ENCODE data around the gene ENTPD6.
A peak's percentile ranks its signal among the peaks of the same experiment; 100 is the strongest.

Gene ENTPD6

DNA sequence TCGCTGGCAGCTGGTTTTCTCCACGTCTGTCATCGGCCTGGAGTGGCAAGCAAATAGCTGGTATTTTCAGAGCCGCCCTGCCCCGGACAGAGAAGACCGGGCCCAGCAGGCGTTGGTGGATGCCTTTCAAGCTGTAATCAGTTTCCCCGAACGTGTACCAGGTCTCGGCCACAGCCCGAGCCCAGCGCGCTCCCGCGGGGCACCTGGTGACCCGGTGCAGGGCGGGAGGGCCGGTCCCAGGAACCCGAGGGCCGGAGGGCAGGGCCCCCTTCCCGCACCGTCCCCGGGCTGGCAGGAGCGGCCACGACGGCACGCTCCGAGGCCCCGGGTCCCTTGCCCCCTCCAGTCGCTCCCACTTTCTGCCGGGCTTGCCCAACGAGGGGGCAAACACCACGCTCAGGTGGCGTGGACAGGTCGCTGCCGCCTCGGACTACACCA is 52.0 kb downstream of the ENTPD6 start (continued):
- TF ChIP-seq KLF17 (tag by site-specific recombination; IDR thresholded peaks at IDR 0.05) (no peak), ZSCAN23 (tag by site-specific recombination; IDR thresholded peaks at IDR 0.05) (no peak), HOXA7 (CRISPR knock-in tag; IDR thresholded peaks at IDR 0.05; ENCODE audit: borderline replicate concordance) (no peak), ZFP3 (tag by site-specific recombination; IDR thresholded peaks at IDR 0.05; ENCODE audit: low read depth) (no peak), ZNF654 (tag by site-specific recombination; IDR thresholded peaks at IDR 0.05; ENCODE audit: low read depth) (no peak), ZNF404 (tag by site-specific recombination; IDR thresholded peaks at IDR 0.05) (no peak), ZNF423 (tag by site-specific recombination; IDR thresholded peaks at IDR 0.05) (no peak), KLF1 (tag by site-specific recombination; IDR thresholded peaks at IDR 0.05) (0 out of 2 replicates have a peak, but pooled peaks have one; percentile 8), GLIS1 (tag by site-specific recombination; IDR thresholded peaks at IDR 0.05) (no peak), ZNF596 (tag by site-specific recombination; IDR thresholded peaks at IDR 0.05) (no peak), ZNF670 (tag by site-specific recombination; IDR thresholded peaks at IDR 0.05; ENCODE audit: low read depth) (no peak), ZNF629 (tag by site-specific recombination; IDR thresholded peaks at IDR 0.05) (no peak), ZSCAN5A (tag by site-specific recombination; IDR thresholded peaks at IDR 0.05) (no peak), ZNF768 (tag by site-specific recombination; IDR thresholded peaks at IDR 0.05) (no peak), MEIS1 (CRISPR knock-in tag; IDR thresholded peaks at IDR 0.05; ENCODE audit: borderline replicate concordance) (no peak), KLF8 (tag by site-specific recombination; IDR thresholded peaks at IDR 0.05) (0 out of 2 replicates have a peak, but pooled peaks have one; percentile 9)
- TF ChIP-seq, protein P1, sequence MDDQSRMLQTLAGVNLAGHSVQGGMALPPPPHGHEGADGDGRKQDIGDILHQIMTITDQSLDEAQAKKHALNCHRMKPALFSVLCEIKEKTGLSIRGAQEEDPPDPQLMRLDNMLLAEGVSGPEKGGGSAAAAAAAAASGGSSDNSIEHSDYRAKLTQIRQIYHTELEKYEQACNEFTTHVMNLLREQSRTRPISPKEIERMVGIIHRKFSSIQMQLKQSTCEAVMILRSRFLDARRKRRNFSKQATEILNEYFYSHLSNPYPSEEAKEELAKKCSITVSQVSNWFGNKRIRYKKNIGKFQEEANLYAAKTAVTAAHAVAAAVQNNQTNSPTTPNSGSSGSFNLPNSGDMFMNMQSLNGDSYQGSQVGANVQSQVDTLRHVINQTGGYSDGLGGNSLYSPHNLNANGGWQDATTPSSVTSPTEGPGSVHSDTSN (CRISPR knock-in tag; IDR thresholded peaks at IDR 0.05): no peak; the same call in 1 of the 2 replicates
- TF ChIP-seq, protein P2, sequence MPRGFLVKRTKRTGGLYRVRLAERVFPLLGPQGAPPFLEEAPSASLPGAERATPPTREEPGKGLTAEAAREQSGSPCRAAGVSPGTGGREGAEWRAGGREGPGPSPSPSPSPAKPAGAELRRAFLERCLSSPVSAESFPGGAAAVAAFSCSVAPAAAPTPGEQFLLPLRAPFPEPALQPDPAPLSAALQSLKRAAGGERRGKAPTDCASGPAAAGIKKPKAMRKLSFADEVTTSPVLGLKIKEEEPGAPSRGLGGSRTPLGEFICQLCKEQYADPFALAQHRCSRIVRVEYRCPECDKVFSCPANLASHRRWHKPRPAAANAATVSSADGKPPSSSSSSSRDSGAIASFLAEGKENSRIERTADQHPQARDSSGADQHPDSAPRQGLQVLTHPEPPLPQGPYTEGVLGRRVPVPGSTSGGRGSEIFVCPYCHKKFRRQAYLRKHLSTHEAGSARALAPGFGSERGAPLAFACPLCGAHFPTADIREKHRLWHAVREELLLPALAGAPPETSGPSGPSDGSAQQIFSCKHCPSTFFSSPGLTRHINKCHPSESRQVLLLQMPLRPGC (tag by site-specific recombination; IDR thresholded peaks at IDR 0.05): no peak

DNA sequence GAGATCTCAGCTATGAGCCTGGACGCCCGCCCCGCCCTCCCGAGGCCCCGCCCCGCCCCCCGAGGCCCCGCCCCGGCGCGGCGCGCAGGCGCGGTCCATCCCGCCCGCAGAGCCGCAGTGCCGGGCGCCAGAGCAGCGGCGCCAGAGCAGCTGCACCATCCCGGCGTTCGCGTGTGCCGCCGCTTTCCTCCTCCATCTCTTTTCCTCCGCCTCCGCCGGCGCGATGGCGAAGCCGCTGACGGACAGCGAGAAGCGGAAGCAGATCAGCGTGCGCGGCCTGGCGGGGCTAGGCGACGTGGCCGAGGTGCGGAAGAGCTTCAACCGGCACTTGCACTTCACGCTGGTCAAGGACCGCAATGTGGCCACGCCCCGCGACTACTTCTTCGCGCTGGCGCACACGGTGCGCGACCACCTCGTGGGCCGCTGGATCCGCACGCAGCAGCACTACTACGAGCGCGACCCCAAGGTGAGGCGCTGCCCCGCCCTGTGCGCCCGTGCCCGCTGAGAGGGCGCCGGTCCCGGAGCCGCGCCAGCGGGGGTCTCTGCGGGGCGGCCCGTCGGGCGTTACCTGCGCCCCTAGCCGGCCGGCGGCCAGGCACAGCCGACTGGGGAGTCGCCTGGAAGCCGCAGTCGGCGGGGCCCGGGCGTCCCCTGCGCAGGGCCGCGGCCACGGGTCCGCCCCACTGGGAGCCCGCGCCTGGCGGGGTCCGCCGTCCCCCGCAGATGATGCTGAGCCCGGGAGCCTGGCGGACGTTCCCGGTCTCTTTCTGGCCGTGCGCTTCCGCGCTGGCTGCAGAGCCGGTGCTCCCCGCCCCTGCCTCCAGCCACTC is 52.7 kb downstream of the ENTPD6 start, which contains the start of gene PYGB:
TSS of gene PYGB (plus strand) at position 130 of the 830 bp plus-strand sequence. CDS start at position 224, 94 bp downstream.
- Histone ChIP-seq H3K4me3 (ENCODE audit: low read depth, low read length) (peak within 1 kb of the TSS; percentile 87), H3K27ac (ENCODE audit: extremely low read depth, low read depth, low read length) (peak within 1 kb of the TSS; percentile 87), H3K36me3 (ENCODE audit: control insufficient read depth in 2 of 2, insufficient read depth in 1 of 2, low read length in 2 of 2) (no peaks in the 10 kb centered on the region), H3K4me1 (ENCODE audit: control insufficient read depth, insufficient read depth, low read length) (peaks cover 23% of the 10 kb centered on the region), H3K9me3 (ENCODE audit: control insufficient read depth, insufficient read depth, low read depth, low read length) (no peaks in the 10 kb centered on the region)
- ChIA-PET POLR2A (interaction anchor here (0.7 to 2.1 kb wide), 15 partner anchors 9 to 188 kb away, joined by 3 to 17 read pairs (median 4); no protein-coding TSS in a partner anchor), CTCF (interaction anchor here (1.1 to 2.7 kb wide), 3 partner anchors 12 to 70 kb away, joined by 3 to 20 read pairs (median 4); no protein-coding TSS in a partner anchor)
- TF ChIP-seq YY2 (tag by site-specific recombination; IDR thresholded peaks at IDR 0.05): peak; percentile 62; the same call in 1 of the 2 replicates
- TF ChIP-seq ZSCAN30 (tag by site-specific recombination; IDR thresholded peaks at IDR 0.05): peak; percentile 28; the same call in 1 of the 2 replicates
- TF ChIP-seq ZNF214 (tag by site-specific recombination; IDR thresholded peaks at IDR 0.05; ENCODE audit: borderline replicate concordance): no peak
- 0 out of 2 replicates have a peak, but pooled peaks have one; percentile 63 for TF ChIP-seq BCL11B (tag by site-specific recombination; IDR thresholded peaks at IDR 0.05; ENCODE audit: low read depth)
- no peak for TF ChIP-seq ZNF558 (tag by site-specific recombination; IDR thresholded peaks at IDR 0.05)
- TF ChIP-seq ZNF600 (tag by site-specific recombination; IDR thresholded peaks at IDR 0.05): peak; percentile 100
- TF ChIP-seq KLF8 (tag by site-specific recombination; IDR thresholded peaks at IDR 0.05): peak; percentile 86; the same call in 1 of the 2 replicates
- peak; percentile 92 for TF ChIP-seq ZBTB1 (tag by site-specific recombination; IDR thresholded peaks at IDR 0.05)
- TF ChIP-seq HOXD13 (CRISPR knock-in tag; IDR thresholded peaks at IDR 0.05; ENCODE audit: borderline replicate concordance): 0 out of 2 replicates have a peak, but pooled peaks have one; percentile 57
- no peak for TF ChIP-seq HOXA7 (CRISPR knock-in tag; IDR thresholded peaks at IDR 0.05; ENCODE audit: borderline replicate concordance)
- TF ChIP-seq SP2 (tag by site-specific recombination; IDR thresholded peaks at IDR 0.05): peak; percentile 65
- TF ChIP-seq GLI4 (tag by site-specific recombination; IDR thresholded peaks at IDR 0.05): no peak
- 0 out of 2 replicates have a peak, but pooled peaks have one; percentile 7 for TF ChIP-seq ZNF704 (tag by site-specific recombination; IDR thresholded peaks at IDR 0.05)
- no peak for TF ChIP-seq ZNF530 (tag by site-specific recombination; IDR thresholded peaks at IDR 0.05; ENCODE audit: low read depth)
- peak; percentile 76; the same call in 1 of the 2 replicates for TF ChIP-seq OVOL3 (tag by site-specific recombination; IDR thresholded peaks at IDR 0.05)

Data from HEK293 (cell line).